ENCODE results near the gene TCF25.
"Not testable (repeated sequence)": the region's sequence is repeated elsewhere in the genome, so short reads cannot be mapped to it uniquely, and the experiment has no call there.

TCF25 gene

GRCh38 chr16:89921131-89921701 lies 47.8 kb downstream of the TCF25 start:
- FAIRE-seq, result no peak

GRCh38 chr16:89921702-89922476 lies 48.5 kb downstream of the TCF25 start:
- FAIRE-seq, result no peak

- FAIRE-seq, result no peak
These were observed 49.1 kb downstream of the TCF25 start for GRCh38 chr16:89922477-89922883.

GRCh38 chr16:89922884-89923639 lies 49.7 kb downstream of the TCF25 start, which contains the start of gene TUBB3:
Gene TUBB3 (plus strand): TSS chr16:89923342. CDS start chr16:89923402, 60 bp downstream.
- no peak for FAIRE-seq

GRCh38 chr16:89923640-89924296 lies 50.4 kb downstream of the TCF25 start:
- FAIRE-seq, result no peak

- no peak for FAIRE-seq
These were observed 51.0 kb downstream of the TCF25 start for GRCh38 chr16:89924297-89924924.

- FAIRE-seq, result no peak
These were observed 51.5 kb downstream of the TCF25 start for GRCh38 chr16:89924925-89925307.

- no peak for FAIRE-seq
These were observed 52.2 kb downstream of the TCF25 start for GRCh38 chr16:89925596-89926079.

- FAIRE-seq, result no peak
These were observed 58.0 kb downstream of the TCF25 start for GRCh38 chr16:89931305-89931896.

- no peak for FAIRE-seq
These were observed 58.6 kb downstream of the TCF25 start for GRCh38 chr16:89931964-89932363.

- not testable (repeated sequence) for FAIRE-seq
These were observed 60.6 kb downstream of the TCF25 start for GRCh38 chr16:89934019-89934418.

- FAIRE-seq, result no peak
These were observed 61.5 kb downstream of the TCF25 start for GRCh38 chr16:89934611-89935553.

GRCh38 chr16:89935620-89936019 lies 62.2 kb downstream of the TCF25 start:
- not testable (repeated sequence) for FAIRE-seq

- FAIRE-seq, result no peak
These were observed 62.6 kb downstream of the TCF25 start for GRCh38 chr16:89936034-89936433.

- FAIRE-seq, result no peak
These were observed 63.1 kb downstream of the TCF25 start for GRCh38 chr16:89936508-89936907.

- no peak for FAIRE-seq
These were observed 63.6 kb downstream of the TCF25 start for GRCh38 chr16:89936981-89937380.

GRCh38 chr16:89938175-89938885 lies 64.9 kb downstream of the TCF25 start:
- FAIRE-seq, result no peak

- FAIRE-seq, result no peak
These were observed 71.4 kb downstream of the TCF25 start for GRCh38 chr16:89944773-89945172.

GRCh38 chr16:89945654-89946053 lies 72.3 kb downstream of the TCF25 start:
- no peak for FAIRE-seq

GRCh38 chr16:89946515-89946914 lies 73.1 kb downstream of the TCF25 start:
- no peak for FAIRE-seq
